ENCODE results near the gene ABHD16B. TPM values are rescaled to one million over a fixed set of nuclear protein-coding genes. Genes with fewer than 3 reads are reported as not detected.

The ABHD16B gene
- polyA plus RNA-seq, 1 donor (not counting 4 experiments of a cell fraction or from before 2014, with no cell fraction given): not detected

DNA sequence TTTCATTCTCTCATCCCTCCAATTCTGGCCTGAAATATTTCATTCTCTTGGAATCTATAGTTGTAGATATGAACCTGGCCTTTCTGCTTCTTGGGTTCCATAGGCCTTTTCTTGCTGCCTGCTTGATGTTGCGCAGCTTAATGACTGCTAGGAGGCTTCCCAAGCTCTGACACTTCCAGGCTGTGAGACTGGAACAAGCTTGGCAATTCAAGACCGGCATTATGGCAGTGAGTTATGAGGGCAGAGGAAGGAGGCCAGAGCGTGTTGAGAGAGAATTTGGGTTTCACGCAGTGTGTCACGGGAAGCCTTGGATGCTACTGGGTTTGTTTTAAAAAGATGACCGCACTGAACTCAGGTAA is 32.7 kb downstream of the ABHD16B start:
- dilution Hi-C loops (cut with MboI; ENCODE audit: extremely low pct_ligation_motif_present, low sequenced_read_pairs): no loop called here
- peak overlapping the region; percentile 45 for H3K9ac ChIP-seq (ENCODE audit: control insufficient read depth, extremely low read depth, insufficient read depth, low read length)

DNA sequence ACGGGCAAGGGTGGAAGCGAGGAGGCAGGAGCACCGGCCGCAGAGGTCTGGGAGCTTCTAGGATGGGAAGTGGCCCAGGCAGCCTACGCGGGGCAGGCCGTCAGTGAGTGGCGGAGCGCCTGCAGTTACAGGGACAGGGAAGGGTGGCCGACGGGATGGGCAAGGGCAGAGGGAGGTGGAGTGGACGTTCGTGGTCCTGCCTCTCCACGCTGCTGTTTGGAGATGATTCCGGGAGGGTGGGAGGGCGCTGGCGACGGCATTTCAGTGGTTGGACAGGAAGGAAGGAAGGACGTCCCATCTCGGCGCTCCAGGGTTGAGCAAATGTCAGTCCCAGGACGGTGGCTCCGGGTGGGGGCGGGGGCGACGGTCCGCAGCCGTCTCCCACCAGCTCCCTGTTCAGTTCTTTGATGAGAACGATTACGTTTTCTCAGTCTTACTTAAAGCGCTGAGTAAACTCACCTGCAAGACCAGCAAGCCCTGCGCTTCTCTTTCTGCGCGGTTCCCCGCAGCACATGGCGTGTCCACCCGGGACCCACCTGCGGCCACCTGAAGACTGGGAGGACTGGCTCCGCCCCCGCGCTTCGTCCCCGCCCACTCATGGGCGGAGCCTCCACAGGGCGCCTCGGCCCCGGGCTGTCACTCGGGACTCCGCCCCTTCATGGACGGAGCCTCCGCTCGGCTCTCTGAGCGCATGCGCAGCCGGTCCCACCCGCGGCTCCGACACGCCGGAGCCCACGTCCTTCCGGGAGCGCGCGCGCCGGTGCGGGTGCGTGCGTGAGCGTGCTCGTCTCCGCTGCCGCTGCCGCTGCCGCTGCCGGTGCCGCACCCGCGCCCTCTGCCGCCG is 33.3 kb downstream of the ABHD16B start, which contains the start of gene DNAJC5:
TSS of gene DNAJC5 (plus strand) at position 769 of the 844 bp plus-strand sequence. CDS start 33,220 bp downstream, outside the sequence.
- no peaks in the 10 kb centered on the region for H3K27me3 ChIP-seq (ENCODE audit: control insufficient read depth, extremely low read depth, insufficient read depth, low read length)
- dilution Hi-C loops (cut with MboI; ENCODE audit: extremely low pct_ligation_motif_present, low sequenced_read_pairs): no loop called here
- peak within 1 kb of the TSS; percentile 76 for H3K27ac ChIP-seq (ENCODE audit: control insufficient read depth, insufficient read depth, low read length)
- no peaks in the 10 kb centered on the region for H3K9me1 ChIP-seq (ENCODE audit: control insufficient read depth, extremely low read depth, insufficient read depth, low read length)
- TF ChIP-seq EZH2 (IDR thresholded peaks at IDR 0.05; ENCODE audit: low read length): no peak
- TF ChIP-seq, protein P1, sequence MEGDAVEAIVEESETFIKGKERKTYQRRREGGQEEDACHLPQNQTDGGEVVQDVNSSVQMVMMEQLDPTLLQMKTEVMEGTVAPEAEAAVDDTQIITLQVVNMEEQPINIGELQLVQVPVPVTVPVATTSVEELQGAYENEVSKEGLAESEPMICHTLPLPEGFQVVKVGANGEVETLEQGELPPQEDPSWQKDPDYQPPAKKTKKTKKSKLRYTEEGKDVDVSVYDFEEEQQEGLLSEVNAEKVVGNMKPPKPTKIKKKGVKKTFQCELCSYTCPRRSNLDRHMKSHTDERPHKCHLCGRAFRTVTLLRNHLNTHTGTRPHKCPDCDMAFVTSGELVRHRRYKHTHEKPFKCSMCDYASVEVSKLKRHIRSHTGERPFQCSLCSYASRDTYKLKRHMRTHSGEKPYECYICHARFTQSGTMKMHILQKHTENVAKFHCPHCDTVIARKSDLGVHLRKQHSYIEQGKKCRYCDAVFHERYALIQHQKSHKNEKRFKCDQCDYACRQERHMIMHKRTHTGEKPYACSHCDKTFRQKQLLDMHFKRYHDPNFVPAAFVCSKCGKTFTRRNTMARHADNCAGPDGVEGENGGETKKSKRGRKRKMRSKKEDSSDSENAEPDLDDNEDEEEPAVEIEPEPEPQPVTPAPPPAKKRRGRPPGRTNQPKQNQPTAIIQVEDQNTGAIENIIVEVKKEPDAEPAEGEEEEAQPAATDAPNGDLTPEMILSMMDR (optimal IDR thresholded peaks at IDR 0.05 in 1 of 3, IDR thresholded peaks at IDR 0.05 in 1 of 3, conservative IDR thresholded peaks at IDR 0.05 in 1 of 3; ENCODE audit: extremely low read depth in 1 of 3, insufficient read depth in 2 of 3, low read length in 3 of 3): peak in 1 of 3 experiments; percentile 11
- peak within 1 kb of the TSS; percentile 53 to 81 (median 73) for H3K4me3 ChIP-seq (ENCODE audit: control insufficient read depth in 2 of 3, extremely low read depth in 1 of 3, insufficient read depth in 2 of 3, low read depth in 1 of 3, low read length in 3 of 3)
- no peaks in the 10 kb centered on the region for H3K9me3 ChIP-seq (ENCODE audit: control insufficient read depth, low read depth, low read length)
- peaks cover 26% of the 10 kb centered on the region for H3K4me1 ChIP-seq (ENCODE audit: control insufficient read depth, extremely low read depth, insufficient read depth, low read length)
- H3K4me2 ChIP-seq (ENCODE audit: control insufficient read depth, extremely low read depth, insufficient read depth, low read depth, low read length): peak within 1 kb of the TSS; percentile 89
- peaks cover 15% of the 10 kb centered on the region for H4K20me1 ChIP-seq (ENCODE audit: control insufficient read depth, extremely low read depth, insufficient read depth, low read length)
- DNase-seq (ENCODE audit: low read depth, low spot score): peak; percentile 71
- peaks cover 39% of the 10 kb centered on the region for H3K79me2 ChIP-seq (ENCODE audit: control insufficient read depth, insufficient read depth, low read length)
- peak within 1 kb of the TSS; percentile 32 for H2AFZ ChIP-seq (ENCODE audit: control insufficient read depth, low read length)
- peak within 1 kb of the TSS; percentile 74 for H3K9ac ChIP-seq (ENCODE audit: control insufficient read depth, extremely low read depth, insufficient read depth, low read length)
- peaks cover 25 to 36% of the 10 kb centered on the region in 2 experiments for H3K36me3 ChIP-seq (ENCODE audit: control insufficient read depth in 2 of 2, extremely low read depth in 1 of 2, insufficient read depth in 2 of 2, low read length in 2 of 2)
- FAIRE-seq: no peak

More for the DNA sequence above, 32.7 kb downstream of the ABHD16B start:
- no peak for FAIRE-seq
- Histone ChIP-seq H2AFZ (ENCODE audit: control insufficient read depth, low read length) (no peak overlapping the region), H3K9me3 (ENCODE audit: control insufficient read depth, low read depth, low read length) (no peaks in the 10 kb centered on the region), H4K20me1 (ENCODE audit: control insufficient read depth, extremely low read depth, insufficient read depth, low read length) (peaks cover 18% of the 10 kb centered on the region), H3K9me1 (ENCODE audit: control insufficient read depth, extremely low read depth, insufficient read depth, low read length) (peaks cover under 1% of the 10 kb centered on the region), H3K4me2 (ENCODE audit: control insufficient read depth, extremely low read depth, insufficient read depth, low read depth, low read length) (peak overlapping the region; percentile 84), H3K27me3 (ENCODE audit: control insufficient read depth, extremely low read depth, insufficient read depth, low read length) (no peaks in the 10 kb centered on the region), H3K79me2 (ENCODE audit: control insufficient read depth, insufficient read depth, low read length) (peaks cover 33% of the 10 kb centered on the region), H3K36me3 (ENCODE audit: control insufficient read depth in 2 of 2, extremely low read depth in 1 of 2, insufficient read depth in 2 of 2, low read length in 2 of 2) (peaks cover 30 to 38% of the 10 kb centered on the region in 2 experiments), H3K27ac (ENCODE audit: control insufficient read depth, insufficient read depth, low read length) (no peak overlapping the region), H3K4me3 (ENCODE audit: control insufficient read depth in 2 of 3, extremely low read depth in 1 of 3, insufficient read depth in 2 of 3, low read depth in 1 of 3, low read length in 3 of 3) (peak overlapping the region in 1 of 3 experiments; percentile 69), H3K4me1 (ENCODE audit: control insufficient read depth, extremely low read depth, insufficient read depth, low read length) (peaks cover 32% of the 10 kb centered on the region)
- DNase-seq (ENCODE audit: low read depth, low spot score): no peak
- no peak for TF ChIP-seq EZH2 (IDR thresholded peaks at IDR 0.05; ENCODE audit: low read length)
- TF ChIP-seq, protein P1 (optimal IDR thresholded peaks at IDR 0.05 in 1 of 3, IDR thresholded peaks at IDR 0.05 in 1 of 3, conservative IDR thresholded peaks at IDR 0.05 in 1 of 3; ENCODE audit: extremely low read depth in 1 of 3, insufficient read depth in 2 of 3, low read length in 3 of 3): no peak

Data from keratinocyte (primary cell).